GM21528 (cell line): ENCODE data around the gene ADCY5.
"Not testable (repeated sequence)": the region's sequence is repeated elsewhere in the genome, so short reads cannot be mapped to it uniquely, and the experiment has no call there.

Experiments
- ATAC-seq: cut with Tn5 transposase; IDR thresholded peaks from one replicate; pipeline ENCODE4 v1.9.1; 2021; ENCODE audit warnings: mild to moderate bottlenecking, moderate library complexity; ENCODE audit not compliant: unreplicated experiment, low FRiP score

ADCY5 gene

DNA sequence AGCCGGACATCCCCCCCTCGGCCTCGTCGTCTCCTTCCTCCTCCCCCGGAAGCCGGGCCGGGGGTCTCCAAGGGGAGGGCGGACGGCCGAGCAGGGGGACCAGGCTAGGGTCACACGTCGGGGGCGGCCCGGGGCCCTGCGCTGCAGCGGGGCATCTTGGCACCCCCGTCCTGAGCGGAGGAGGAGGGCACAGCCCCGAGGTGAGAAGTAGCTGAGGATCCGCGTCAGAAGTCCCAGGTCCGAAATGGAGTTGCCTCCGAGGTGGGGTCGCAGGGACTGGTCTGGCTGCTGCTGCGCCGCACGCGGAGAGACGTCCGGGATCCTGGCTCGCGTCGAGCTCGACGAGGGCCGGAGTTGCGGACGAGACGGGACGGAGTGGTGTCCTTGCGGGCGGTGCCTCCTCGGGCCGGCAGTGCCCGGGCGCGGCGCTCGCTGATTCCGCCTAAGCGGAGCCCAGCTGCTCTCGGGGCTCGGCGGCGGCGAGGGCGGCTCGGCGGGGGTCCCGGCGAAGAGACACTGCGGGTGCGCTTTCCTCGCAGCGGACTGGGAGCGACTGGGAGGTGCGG, at the start of gene ADCY5:
Gene ADCY5, minus strand, starts transcription at position 555 of the 566 bp plus-strand sequence. Its CDS starts 545 bp downstream, at position 10.
- ATAC-seq = no peak

GRCh38 chr3:123493912-123494311, 45.0 kb upstream of the ADCY5 start:
- no peak for ATAC-seq

- ATAC-seq = no peak
Observed at GRCh38 chr3:123491966-123492587, 43.2 kb upstream of the ADCY5 start.

DNA sequence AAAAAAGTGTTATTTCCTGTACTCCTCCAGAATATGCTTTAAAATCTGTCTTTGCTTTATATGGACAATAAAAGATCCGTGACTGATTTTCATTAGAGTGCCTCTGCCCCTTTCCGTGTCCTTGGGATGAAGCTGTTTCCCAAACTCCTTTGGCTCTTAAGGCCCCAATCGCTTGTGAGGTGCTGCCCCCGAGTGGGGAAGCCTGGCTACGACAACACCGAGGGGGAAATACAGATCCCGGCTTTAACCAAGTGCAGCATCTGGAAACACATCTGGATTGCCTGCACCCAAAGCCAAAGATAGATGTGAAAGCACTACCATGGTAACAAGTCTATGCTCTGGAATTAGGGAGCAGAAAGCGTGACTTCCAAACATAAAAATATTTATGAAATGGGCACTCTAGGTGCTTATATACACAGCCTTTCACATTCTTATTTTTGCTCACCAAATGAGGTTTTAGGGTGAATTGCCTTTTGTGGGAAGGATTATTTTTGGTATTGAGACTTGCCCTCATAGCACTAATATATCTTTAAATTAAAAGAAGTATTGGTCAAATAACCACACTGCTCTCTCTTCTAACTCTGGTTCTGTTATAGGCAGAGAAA, 40.6 kb upstream of the ADCY5 start:
- ATAC-seq = no peak

DNA sequence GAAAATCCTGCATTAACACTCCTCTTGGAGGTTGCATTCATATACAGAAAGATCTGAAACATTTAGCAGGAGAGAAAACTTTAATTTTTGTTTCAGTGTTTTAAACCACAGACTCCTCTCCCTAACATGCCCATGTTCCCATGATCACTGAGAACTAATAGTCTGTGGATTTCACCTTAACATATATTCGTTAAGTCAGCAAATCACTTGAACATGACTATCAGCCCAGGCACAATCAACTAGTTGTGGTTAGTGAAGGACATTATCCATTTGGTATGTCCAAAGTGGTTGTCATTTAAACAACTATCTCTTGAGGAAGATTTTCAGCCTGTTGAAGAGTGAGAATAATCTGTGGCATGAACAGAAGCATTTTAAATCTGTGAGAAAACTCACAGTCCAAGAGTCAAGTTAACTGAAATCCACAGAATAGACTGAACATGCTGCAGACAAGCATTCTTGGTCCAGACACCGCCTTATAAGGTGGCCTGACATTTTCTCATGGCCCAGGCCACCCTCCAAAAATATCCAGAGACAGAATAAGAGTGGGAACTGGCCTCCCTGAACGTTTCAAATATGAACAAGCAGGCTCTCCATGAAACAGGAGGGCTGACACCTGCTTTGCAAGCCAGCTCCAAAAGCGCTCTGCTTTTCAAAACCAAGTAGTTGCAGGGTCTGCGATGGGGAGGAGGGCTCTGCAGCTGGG, 39.9 kb upstream of the ADCY5 start:
- no peak for ATAC-seq

DNA sequence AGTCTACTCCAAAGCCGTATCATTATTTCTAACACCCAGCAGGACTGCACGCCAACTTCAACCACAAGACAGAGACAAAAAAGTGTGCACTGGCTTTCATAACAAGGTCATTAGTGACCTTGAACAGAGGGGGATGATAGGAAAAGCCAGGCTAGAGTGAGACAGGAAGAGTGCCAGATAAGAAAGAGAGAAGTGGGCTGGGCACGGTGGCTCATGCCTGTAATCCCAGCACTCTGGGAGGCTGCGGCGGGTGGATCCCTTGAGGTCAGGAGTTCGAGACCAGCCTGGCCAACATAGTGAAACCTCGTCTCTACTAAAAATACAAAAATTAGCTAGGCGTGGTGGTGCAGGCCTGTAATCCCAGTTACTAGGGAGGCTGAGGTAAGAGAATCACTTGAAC, 38.2 kb upstream of the ADCY5 start:
- ATAC-seq = not testable (repeated sequence)

DNA sequence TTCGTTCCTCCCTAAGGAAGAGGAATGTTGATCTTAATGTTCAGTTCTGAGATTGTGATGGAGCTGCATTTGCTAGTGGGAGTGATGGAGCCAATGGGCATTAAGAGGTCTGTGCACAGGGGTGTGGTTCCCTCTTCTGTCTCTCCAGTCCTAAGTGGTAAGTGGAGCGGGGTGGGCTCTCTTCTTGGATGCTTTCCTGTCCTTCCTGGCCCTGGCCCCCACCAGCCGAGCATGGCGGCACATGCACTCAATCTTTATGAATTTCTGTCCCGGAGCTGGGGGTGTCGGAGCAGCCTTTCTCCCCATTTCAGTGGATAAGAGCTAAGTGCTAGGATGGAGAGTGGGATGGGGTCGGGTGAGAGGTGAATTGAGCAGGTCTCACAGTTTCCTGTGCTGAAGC, 37.6 kb upstream of the ADCY5 start:
- ATAC-seq = no peak

DNA sequence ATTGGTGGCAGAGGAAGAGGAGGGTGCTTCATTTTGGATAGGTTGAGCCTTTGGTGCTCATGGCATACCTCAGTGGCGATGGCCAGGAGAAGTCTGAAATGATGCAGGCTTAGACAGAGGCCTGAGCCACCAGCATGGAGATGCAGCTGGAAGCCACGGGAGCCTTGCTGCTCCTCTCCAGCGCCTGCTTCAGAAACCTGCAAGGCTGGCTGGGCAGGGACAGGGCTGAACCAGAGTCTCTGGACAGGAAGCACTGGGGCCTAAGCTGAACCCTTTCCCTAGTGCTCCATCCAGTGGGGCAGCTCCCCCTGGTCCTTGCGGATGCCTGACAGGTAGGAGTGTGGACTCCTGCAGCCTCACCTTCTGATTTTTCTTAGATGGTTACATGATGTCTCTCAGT, 36.7 kb upstream of the ADCY5 start:
- no peak for ATAC-seq

DNA sequence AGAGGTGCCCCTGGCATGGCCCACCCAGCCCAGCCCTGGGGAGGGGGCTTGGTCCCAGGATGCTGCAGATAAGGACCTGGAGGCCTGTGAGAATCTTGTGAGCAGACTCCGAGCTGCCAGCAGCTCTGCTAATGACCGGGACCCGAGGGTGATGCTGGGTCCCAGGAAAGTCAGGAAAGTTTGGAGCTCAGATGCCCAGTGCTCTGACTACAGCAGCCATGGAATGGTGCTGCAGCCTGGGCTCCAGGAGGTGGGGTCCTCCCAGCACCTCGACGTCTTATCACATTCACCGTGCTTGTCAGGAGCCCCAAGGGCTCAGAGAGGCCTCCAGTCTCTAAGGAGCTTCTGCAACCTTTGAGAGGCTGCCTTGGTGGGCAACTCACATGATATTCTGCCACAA, 34.3 kb upstream of the ADCY5 start:
- ATAC-seq = no peak

GRCh38 chr3:123481722-123482457, 33.0 kb upstream of the ADCY5 start:
- no peak for ATAC-seq

DNA sequence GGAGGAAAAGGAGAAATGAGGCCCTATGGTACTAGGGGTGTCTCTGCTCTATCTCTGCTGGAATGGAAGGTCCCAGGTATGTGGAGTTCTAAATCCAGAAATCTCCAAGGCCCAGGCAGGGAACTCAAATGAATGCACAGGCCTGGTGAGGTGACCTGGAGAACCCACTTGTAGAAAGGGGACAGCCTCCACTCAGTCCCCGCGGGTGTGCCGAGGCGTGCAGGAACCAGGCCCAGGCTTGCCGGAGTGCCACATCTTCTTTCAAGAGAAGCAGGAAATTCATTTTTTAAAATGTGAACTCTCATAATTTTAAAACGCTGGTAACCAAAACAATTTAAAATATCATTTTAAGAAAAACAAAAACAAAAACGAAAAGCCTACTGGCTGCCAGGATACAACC, 32.2 kb upstream of the ADCY5 start:
- ATAC-seq = no peak

DNA sequence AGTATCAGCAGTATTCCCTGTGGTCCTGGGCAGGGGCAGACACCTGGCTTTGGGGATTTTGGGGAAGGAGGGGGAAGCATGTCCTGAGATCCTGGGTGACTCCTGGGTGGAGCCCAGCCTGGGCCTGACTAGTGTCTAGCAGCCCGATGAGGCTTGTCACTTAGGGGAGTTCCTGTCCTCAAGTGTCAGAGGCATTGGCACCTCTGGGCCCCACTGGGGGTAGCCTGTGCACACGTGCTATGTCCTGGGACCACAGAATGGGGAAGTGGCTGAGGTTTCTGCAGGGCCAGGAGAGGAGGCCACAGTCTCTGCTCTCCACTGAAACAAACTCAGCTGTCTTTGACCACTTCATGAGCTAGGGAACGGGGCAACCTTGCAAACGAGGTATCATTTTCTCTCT, 31.5 kb upstream of the ADCY5 start:
- ATAC-seq = no peak

DNA sequence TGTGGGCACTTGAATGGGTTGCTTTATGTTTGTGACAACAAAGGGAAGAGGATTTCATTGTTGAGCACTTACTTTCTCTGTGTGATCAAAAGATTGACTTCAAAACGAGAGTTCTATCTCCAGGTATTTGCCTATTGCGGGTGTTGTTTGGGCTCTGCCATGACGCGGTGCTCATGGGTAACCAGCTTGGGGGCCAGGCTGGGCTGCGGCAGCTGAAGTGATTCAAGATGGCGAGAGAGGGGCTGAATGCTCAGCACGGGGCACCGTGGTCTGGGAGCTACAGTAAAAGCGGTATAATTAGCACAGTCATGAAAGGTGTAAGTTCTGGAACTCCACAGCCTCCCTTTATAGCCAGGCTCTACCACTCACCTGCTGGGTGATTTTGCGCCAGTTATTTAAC, 31.0 kb upstream of the ADCY5 start:
- ATAC-seq = no peak

GRCh38 chr3:123478314-123478713, 29.4 kb upstream of the ADCY5 start:
- no peak for ATAC-seq

GRCh38 chr3:123476967-123477750, 28.3 kb upstream of the ADCY5 start:
- no peak for ATAC-seq

GRCh38 chr3:123475786-123476185, 26.9 kb upstream of the ADCY5 start:
- no peak for ATAC-seq

GRCh38 chr3:123471106-123471505, 22.2 kb upstream of the ADCY5 start:
- ATAC-seq = no peak

GRCh38 chr3:123469323-123469995, 20.6 kb upstream of the ADCY5 start:
- no peak for ATAC-seq

- ATAC-seq = no peak
Observed at GRCh38 chr3:123467046-123467445, 18.2 kb upstream of the ADCY5 start.

DNA sequence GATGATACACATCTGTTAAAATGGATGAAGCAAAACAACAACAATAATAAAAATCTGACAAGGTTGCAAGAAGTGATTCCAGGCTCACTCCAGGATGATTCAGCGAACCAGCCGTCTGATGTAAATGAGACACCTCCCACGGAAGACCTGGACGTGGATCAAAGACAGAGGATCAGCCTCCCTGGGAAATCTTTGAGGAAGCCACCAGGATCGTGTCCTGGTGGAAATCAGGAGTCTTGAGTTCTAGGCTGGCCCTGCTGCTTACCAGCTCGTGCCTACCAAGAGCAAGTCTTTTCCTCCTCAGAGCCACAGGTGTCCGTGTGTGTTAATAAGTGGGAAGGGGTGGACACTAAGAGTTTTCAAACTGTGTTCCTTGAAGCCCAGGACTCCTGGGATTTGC, 15.3 kb upstream of the ADCY5 start:
- ATAC-seq = no peak
